D721Med (cell line): ENCODE data around the gene GNA15.

Experiments
- DNase-seq: peaks from one replicate; pipeline ENCODE4 v3.0.0; 2011; ENCODE audit warnings: low spot score; ENCODE audit not compliant: insufficient read length
- FAIRE-seq: peaks from 2 replicates; lab custom pipeline; 2011; peaks lifted over from hg19 to GRCh38; lab: Jason Lieb, UNC
- CTCF ChIP-seq: IDR thresholded peaks from 2 replicates; pipeline ENCODE4 v1.5.1; 2012; ENCODE audit warnings: mild to moderate bottlenecking, control low read depth; ENCODE audit not compliant: insufficient read depth; ENCODE audit errors: missing control alignments

GNA15 gene

GRCh38 chr19:3203805-3204645 lies 68.2 kb downstream of the GNA15 start:
- FAIRE-seq = no peak
- no peak for DNase-seq
- no peak for TF ChIP-seq CTCF

- no peak for FAIRE-seq
- no peak for TF ChIP-seq CTCF
- DNase-seq = no peak
These were observed 68.9 kb downstream of the GNA15 start for GRCh38 chr19:3204646-3205275.

GRCh38 chr19:3206216-3206953 lies 70.6 kb downstream of the GNA15 start:
- FAIRE-seq (no peak), DNase-seq (peak; percentile 13)
- TF ChIP-seq CTCF = no peak

- no peak for TF ChIP-seq CTCF
- peak; percentile 24 for DNase-seq
- no peak for FAIRE-seq
These were observed 71.8 kb downstream of the GNA15 start for GRCh38 chr19:3207461-3208242.

- FAIRE-seq = no peak
These were observed 72.7 kb downstream of the GNA15 start for GRCh38 chr19:3208317-3209207.

More at GRCh38 chr19:3208317-3209207, 72.7 kb downstream of the GNA15 start:
- no peak for TF ChIP-seq CTCF
- no peak for DNase-seq
